Measurements from ENCODE around the gene TSPEAR. TPM values are rescaled to one million over a fixed set of nuclear protein-coding genes. Genes with fewer than 3 reads are reported as not detected.

TSPEAR gene
- total RNA-seq, 1 experiment from 2014 or later, result not detected

DNA sequence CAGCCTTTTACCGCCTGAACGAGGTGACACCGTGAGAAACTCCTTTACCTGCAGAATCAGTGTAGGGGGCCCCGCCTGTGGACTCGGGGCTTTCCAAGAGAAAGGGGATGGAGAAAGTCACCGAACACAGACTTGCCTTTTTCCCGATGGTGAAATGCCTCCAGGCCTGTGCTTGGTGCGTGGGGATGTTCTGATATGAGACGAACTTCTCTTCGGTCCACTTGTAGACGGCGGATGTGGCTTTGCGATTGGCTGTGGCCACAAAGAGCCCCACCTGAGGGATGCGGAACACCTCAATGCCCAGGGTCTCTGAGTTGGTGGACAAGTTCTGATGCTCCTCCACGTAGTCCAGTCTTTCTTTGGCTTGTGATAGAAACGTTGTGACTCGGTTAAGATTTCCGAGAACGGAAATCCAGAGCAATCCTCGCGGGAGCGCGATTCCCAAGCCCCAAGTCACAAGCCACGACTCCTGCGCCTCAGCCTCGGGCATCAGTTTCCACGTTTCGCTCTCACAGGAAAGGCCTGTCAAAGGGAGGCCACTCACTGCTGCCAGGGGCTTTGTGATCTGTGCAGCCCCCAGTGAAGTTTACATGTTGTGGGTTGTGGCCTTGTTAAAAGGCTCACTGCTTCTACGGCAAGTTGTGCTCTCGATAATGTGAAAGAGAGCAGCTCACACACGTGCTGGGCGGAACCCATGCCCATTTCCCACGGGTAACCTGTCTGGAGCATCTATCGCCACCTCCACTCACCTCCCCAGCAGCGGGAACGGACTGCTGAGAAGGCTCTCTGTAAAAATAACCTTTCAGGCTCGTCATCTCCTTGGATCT, 184.0 kb downstream of the TSPEAR start:
- DNase-seq (ENCODE audit: unreplicated experiment), result no peak
- Mint-ChIP-seq H3K27ac (ENCODE audit: low read depth, unreplicated experiment) (no peak overlapping the region), H3K4me1 (ENCODE audit: insufficient read depth, unreplicated experiment) (peaks cover 6% of the 10 kb centered on the region), H3K4me3 (ENCODE audit: unreplicated experiment) (no peak overlapping the region), H3K9me3 (ENCODE audit: unreplicated experiment) (peaks cover 9% of the 10 kb centered on the region), H3K36me3 (ENCODE audit: insufficient read depth, unreplicated experiment) (no peaks in the 10 kb centered on the region), H3K27me3 (ENCODE audit: insufficient read depth, unreplicated experiment) (peaks cover 12% of the 10 kb centered on the region)
- TF ChIP-seq, protein P1, sequence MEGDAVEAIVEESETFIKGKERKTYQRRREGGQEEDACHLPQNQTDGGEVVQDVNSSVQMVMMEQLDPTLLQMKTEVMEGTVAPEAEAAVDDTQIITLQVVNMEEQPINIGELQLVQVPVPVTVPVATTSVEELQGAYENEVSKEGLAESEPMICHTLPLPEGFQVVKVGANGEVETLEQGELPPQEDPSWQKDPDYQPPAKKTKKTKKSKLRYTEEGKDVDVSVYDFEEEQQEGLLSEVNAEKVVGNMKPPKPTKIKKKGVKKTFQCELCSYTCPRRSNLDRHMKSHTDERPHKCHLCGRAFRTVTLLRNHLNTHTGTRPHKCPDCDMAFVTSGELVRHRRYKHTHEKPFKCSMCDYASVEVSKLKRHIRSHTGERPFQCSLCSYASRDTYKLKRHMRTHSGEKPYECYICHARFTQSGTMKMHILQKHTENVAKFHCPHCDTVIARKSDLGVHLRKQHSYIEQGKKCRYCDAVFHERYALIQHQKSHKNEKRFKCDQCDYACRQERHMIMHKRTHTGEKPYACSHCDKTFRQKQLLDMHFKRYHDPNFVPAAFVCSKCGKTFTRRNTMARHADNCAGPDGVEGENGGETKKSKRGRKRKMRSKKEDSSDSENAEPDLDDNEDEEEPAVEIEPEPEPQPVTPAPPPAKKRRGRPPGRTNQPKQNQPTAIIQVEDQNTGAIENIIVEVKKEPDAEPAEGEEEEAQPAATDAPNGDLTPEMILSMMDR (IDR thresholded peaks at IDR 0.05; ENCODE audit: unreplicated experiment), result no peak
- ChIA-PET POLR2A (no interaction called here), CTCF (no interaction called here)
- no TSS peak for BruUV-seq (replicated peaks)
- intact Hi-C loops (cut with micrococcal nuclease), result no loop called here

DNA sequence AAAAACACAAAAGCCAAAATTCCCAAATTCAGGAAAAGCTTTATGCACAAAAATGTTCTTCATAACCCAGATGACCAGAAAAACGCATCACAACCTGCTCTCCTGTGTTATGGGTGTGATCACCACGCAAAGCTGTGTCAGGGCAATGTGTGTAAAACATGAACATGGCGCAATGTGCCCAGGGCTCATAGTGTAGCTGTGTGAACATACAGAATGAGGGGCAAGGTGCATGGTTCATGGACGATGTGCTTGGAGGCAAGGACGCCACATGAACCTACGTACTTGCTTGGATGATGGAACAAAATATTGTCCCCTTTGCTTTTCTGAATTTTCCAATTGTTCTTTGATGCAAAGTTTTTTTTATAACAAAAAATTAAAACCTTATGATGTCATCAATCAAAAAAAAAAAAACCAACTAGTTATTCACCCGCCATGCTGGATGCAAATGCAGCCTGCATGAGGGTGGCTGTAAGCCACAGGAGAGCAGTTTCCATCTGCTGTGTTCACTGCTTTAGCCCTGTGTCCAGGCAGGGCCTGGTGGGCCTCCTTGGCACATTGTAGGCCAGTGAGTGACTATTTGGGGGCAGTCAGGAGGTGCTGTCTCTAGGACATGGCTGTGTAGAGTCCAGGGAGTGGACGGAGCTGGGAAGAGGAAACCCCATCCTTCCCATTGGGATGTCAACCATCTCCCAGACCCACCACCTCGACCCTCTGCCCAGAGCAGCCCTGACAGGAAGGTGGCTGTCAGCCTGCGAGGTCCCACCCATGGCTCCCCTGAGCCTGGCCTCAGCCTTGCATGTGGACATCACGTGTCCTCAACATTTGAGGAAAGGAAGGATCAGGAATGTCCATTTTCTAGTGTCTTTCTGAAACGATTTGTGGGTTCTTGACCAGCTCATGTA, 185.0 kb downstream of the TSPEAR start:
- H3K27ac Mint-ChIP-seq (ENCODE audit: low read depth, unreplicated experiment), result no peak overlapping the region
- BruUV-seq (replicated peaks), result no TSS peak
- CTCF ChIA-PET, result no interaction called here
- no peak for DNase-seq (ENCODE audit: unreplicated experiment)
- peaks cover 9% of the 10 kb centered on the region for H3K9me3 Mint-ChIP-seq (ENCODE audit: unreplicated experiment)
- intact Hi-C loops (cut with micrococcal nuclease), result no loop called here
- H3K4me1 Mint-ChIP-seq (ENCODE audit: insufficient read depth, unreplicated experiment), result no peaks in the 10 kb centered on the region
- POLR2A ChIA-PET, result no interaction called here
- TF ChIP-seq, protein P1 (IDR thresholded peaks at IDR 0.05; ENCODE audit: unreplicated experiment), result no peak
- no peak overlapping the region for H3K4me3 Mint-ChIP-seq (ENCODE audit: unreplicated experiment)
- H3K36me3 Mint-ChIP-seq (ENCODE audit: insufficient read depth, unreplicated experiment), result no peaks in the 10 kb centered on the region
- peaks cover 12% of the 10 kb centered on the region for H3K27me3 Mint-ChIP-seq (ENCODE audit: insufficient read depth, unreplicated experiment)

DNA sequence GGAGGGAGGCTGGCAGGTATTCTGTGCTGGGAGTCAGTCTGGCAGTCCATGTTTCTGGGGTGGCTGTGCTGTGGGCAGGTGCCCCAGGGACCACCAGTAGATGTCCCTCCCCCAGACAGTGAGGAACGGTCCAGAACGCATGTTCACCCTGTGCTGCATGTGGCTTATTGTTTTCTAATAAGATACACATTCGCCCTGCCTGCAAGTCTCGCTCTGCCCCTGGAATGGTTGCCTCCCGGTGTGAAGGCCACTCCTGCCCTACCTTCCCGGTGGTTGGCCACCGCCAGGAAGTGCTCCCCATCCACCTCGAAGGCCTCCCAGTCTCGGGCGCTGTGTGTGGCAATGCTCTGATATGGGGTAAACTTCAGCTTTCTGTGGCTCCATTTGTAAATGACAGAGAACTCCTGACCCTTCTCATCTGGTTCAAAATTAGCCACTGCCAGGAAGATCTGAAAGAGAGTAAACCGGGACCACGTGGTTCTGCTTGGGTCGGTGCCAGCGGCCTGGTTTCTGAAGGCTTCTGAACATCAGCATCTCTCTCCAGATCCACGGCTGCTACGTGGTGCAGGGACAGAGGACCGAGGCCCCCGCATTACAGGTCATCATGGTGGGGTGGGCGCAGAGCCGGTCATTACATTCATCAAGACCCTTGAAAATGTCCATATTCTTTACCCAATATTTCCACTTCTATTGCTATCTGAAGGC, 185.8 kb downstream of the TSPEAR start:
- no peaks in the 10 kb centered on the region for H3K4me1 Mint-ChIP-seq (ENCODE audit: insufficient read depth, unreplicated experiment)
- H3K9me3 Mint-ChIP-seq (ENCODE audit: unreplicated experiment), result peaks cover 8% of the 10 kb centered on the region
- H3K27ac Mint-ChIP-seq (ENCODE audit: low read depth, unreplicated experiment), result no peak overlapping the region
- DNase-seq (ENCODE audit: unreplicated experiment), result no peak
- H3K4me3 Mint-ChIP-seq (ENCODE audit: unreplicated experiment), result no peak overlapping the region
- no TSS peak for BruUV-seq (replicated peaks)
- no peaks in the 10 kb centered on the region for H3K36me3 Mint-ChIP-seq (ENCODE audit: insufficient read depth, unreplicated experiment)
- intact Hi-C loops (cut with micrococcal nuclease), result no loop called here
- POLR2A ChIA-PET, result no interaction called here
- H3K27me3 Mint-ChIP-seq (ENCODE audit: insufficient read depth, unreplicated experiment), result peaks cover 8% of the 10 kb centered on the region
- CTCF ChIA-PET, result no interaction called here
- TF ChIP-seq, protein P1 (IDR thresholded peaks at IDR 0.05; ENCODE audit: unreplicated experiment), result no peak
